GM18520 (cell line): ENCODE data around the gene EPHA1.

Experiments used
- ATAC-seq: cut with Tn5 transposase; IDR thresholded peaks from one replicate; pipeline ENCODE4 v1.9.1; 2021; ENCODE audit not compliant: unreplicated experiment

Gene EPHA1

GRCh38 chr7:143408686-143409561, at the start of gene EPHA1:
Gene EPHA1 (minus strand): TSS chr7:143408856. CDS start chr7:143408805, 51 bp downstream.
- no peak for ATAC-seq

- no peak for ATAC-seq
Measured at GRCh38 chr7:143458263-143458662, 49.6 kb upstream of the EPHA1 start.

- ATAC-seq: no peak
Measured at GRCh38 chr7:143456992-143457793, 48.5 kb upstream of the EPHA1 start.

- no peak for ATAC-seq
Measured at GRCh38 chr7:143455942-143456341, 47.3 kb upstream of the EPHA1 start.

GRCh38 chr7:143455491-143455890, 46.8 kb upstream of the EPHA1 start:
- ATAC-seq: no peak

GRCh38 chr7:143454091-143454680, 45.5 kb upstream of the EPHA1 start:
- no peak for ATAC-seq

GRCh38 chr7:143452495-143452894, 43.8 kb upstream of the EPHA1 start:
- ATAC-seq: no peak

- ATAC-seq: no peak
Measured at GRCh38 chr7:143451746-143452145, 43.1 kb upstream of the EPHA1 start.

GRCh38 chr7:143451122-143451521, 42.5 kb upstream of the EPHA1 start:
- ATAC-seq: no peak

- no peak for ATAC-seq
Measured at GRCh38 chr7:143449793-143450192, 41.1 kb upstream of the EPHA1 start.

- no peak for ATAC-seq
Measured at GRCh38 chr7:143448429-143448828, 39.8 kb upstream of the EPHA1 start.

GRCh38 chr7:143447466-143447865, 38.8 kb upstream of the EPHA1 start:
- no peak for ATAC-seq

GRCh38 chr7:143444785-143445184, 36.1 kb upstream of the EPHA1 start:
- ATAC-seq: no peak

GRCh38 chr7:143444063-143444782, 35.6 kb upstream of the EPHA1 start:
- no peak for ATAC-seq

- no peak for ATAC-seq
Measured at GRCh38 chr7:143443153-143443552, 34.5 kb upstream of the EPHA1 start, which contains the start of gene TAS2R60. Gene TAS2R60 (plus strand): TSS chr7:143443453. CDS start chr7:143443453, 0 bp downstream.

GRCh38 chr7:143439866-143440265, 31.2 kb upstream of the EPHA1 start:
- ATAC-seq: no peak

- ATAC-seq: no peak
Measured at GRCh38 chr7:143437578-143437977, 28.9 kb upstream of the EPHA1 start.

GRCh38 chr7:143436325-143436946, 27.8 kb upstream of the EPHA1 start:
- ATAC-seq: peak; percentile 91

- no peak for ATAC-seq
Measured at GRCh38 chr7:143435266-143435665, 26.6 kb upstream of the EPHA1 start.

- no peak for ATAC-seq
Measured at GRCh38 chr7:143434660-143435059, 26.0 kb upstream of the EPHA1 start.
